ENCODE measurements around the gene KLF5. TPM values are rescaled to one million over a fixed set of nuclear protein-coding genes. Genes with fewer than 3 reads are reported as not detected.

Gene KLF5
- total and polyA plus RNA-seq, 2 of the 4 experiments (the other 2 are of a cell fraction): 5.4 to 8.8 TPM

DNA sequence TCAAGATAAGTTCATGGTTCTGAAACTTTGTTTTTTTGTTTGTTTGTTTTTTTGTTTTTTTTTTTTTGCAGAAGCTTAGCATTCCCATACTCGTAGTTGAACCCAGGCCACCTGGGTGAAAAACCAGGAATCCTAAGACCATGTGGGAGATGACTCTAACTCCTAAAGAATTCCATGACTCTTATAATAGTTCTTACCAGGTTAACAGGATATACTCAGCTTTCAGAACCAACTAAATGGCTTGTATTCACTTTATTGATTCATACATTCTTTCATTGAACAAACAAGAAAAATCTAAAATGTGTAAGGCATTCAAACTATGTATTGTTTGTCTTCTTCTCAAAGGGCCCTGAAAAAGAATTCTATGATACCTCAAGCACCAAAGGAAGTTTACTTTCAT lies 40.5 kb upstream of the KLF5 start:
- no peak overlapping the region for H3K23ac ChIP-seq (ENCODE audit: low read depth, low read length)
- no peak overlapping the region for H2BK15ac ChIP-seq (ENCODE audit: low read depth, low read length)
- dilution Hi-C loops (cut with HindIII; ENCODE audit: low sequenced_read_pairs, unreplicated experiment): no loop called here
- DNase-seq: peak; percentile 50
- no peak overlapping the region for H4K91ac ChIP-seq (ENCODE audit: insufficient read depth, low read depth, low read length)
- no peak overlapping the region for H2BK120ac ChIP-seq (ENCODE audit: low read depth, low read length)
- H3K9ac ChIP-seq (ENCODE audit: low read depth, low read length): no peak overlapping the region
- H4K8ac ChIP-seq (ENCODE audit: low read depth in 2 of 2, low read length in 2 of 2): no peak overlapping the region
- H3K9me3 ChIP-seq (ENCODE audit: control insufficient read depth, insufficient read depth, low read length): no peaks in the 10 kb centered on the region
- H3K56ac ChIP-seq (ENCODE audit: extremely low read depth, insufficient read depth, low read length): no peak overlapping the region
- intact Hi-C loops (cut with micrococcal nuclease): no loop called here
- H3K9me1 ChIP-seq (ENCODE audit: insufficient read depth, low read length): no peaks in the 10 kb centered on the region
- H3K79me1 ChIP-seq (ENCODE audit: low read depth in 1 of 2, low read length in 2 of 2): no peaks in the 10 kb centered on the region
- H3K14ac ChIP-seq (replicated peaks; ENCODE audit: low read depth, low read length): no peak overlapping the region
- H4K5ac ChIP-seq (ENCODE audit: low read depth, low read length): no peak overlapping the region
- no peak overlapping the region for H2AK5ac ChIP-seq (ENCODE audit: low read depth, low read length)
- no peaks in the 10 kb centered on the region for H3K27me3 ChIP-seq (ENCODE audit: control insufficient read depth, insufficient read depth, low read length)
- no CpG with 5 or more reads among the region's 1 CpG for WGBS, 2 experiments (ENCODE audit: extremely low coverage in 2 of 2, insufficient read length in 1 of 2)
- no peak overlapping the region for H3K27ac ChIP-seq (ENCODE audit: insufficient read depth, low read length)
- CTCF ChIA-PET: interaction anchor here (0.6 kb wide), 1 partner anchor 51 kb away, joined by 6 read pairs; no protein-coding TSS in a partner anchor
- peak; percentile 64 for ATAC-seq (ENCODE audit: low read depth)
- H2AK9ac ChIP-seq (replicated peaks; ENCODE audit: low read depth, low read length, poor library complexity): no peak overlapping the region
- no peak overlapping the region for H3K4me3 ChIP-seq (ENCODE audit: insufficient read depth, low read depth, low read length)
- POLR2A ChIA-PET (ENCODE audit: unreplicated experiment): no interaction called here
- H3K4me1 ChIP-seq (ENCODE audit: control insufficient read depth, insufficient read depth, low read length): peaks cover 1% of the 10 kb centered on the region; the same call in 1 of the 2 replicates
- no peak overlapping the region for H3K18ac ChIP-seq (ENCODE audit: low read depth, low read length)
- no peak overlapping the region for H2BK5ac ChIP-seq (ENCODE audit: low read depth, low read length, poor library complexity, severe bottlenecking)
- in situ Hi-C loops (cut with MboI; ENCODE audit: low sequenced_read_pairs): no loop called here
- H2AFZ ChIP-seq (replicated peaks; ENCODE audit: low read length, poor library complexity): no peak overlapping the region
- no peak overlapping the region for H3K4ac ChIP-seq (ENCODE audit: low read depth, low read length)
- BruUV-seq (replicated peaks): no TSS peak
- H2BK20ac ChIP-seq (ENCODE audit: low read depth, low read length): no peak overlapping the region
- H4K20me1 ChIP-seq (ENCODE audit: insufficient read depth, low read length): no peaks in the 10 kb centered on the region
- no peaks in the 10 kb centered on the region; the same call in 1 of the 2 replicates for H3K36me3 ChIP-seq (ENCODE audit: control insufficient read depth, insufficient read depth, low read length)
- TF ChIP-seq RFX5 (IDR thresholded peaks at IDR 0.05; ENCODE audit: low read depth, low read length) (no peak), MAZ (IDR thresholded peaks at IDR 0.05; ENCODE audit: borderline replicate concordance, low read depth, low read length) (no peak), POLR2A (IDR thresholded peaks at IDR 0.05; ENCODE audit: low read depth, low read length) (no peak), FOS (IDR thresholded peaks at IDR 0.05; ENCODE audit: low read depth, low read length) (no peak), NFE2L2 (IDR thresholded peaks at IDR 0.05; ENCODE audit: low read depth, low read length) (no peak), CHD1 (IDR thresholded peaks at IDR 0.05; ENCODE audit: low read depth, low read length) (no peak), USF2 (IDR thresholded peaks at IDR 0.05; ENCODE audit: low read depth, low read length) (no peak), SMC3 (IDR thresholded peaks at IDR 0.05; ENCODE audit: low read depth, low read length) (no peak), CEBPB (IDR thresholded peaks at IDR 0.05; ENCODE audit: low read depth, low read length) (no peak), RCOR1 (IDR thresholded peaks at IDR 0.05; ENCODE audit: insufficient replicate concordance, low read length) (no peak), RAD21 (IDR thresholded peaks at IDR 0.05; ENCODE audit: low read length) (no peak)
- TF ChIP-seq, protein P1, sequence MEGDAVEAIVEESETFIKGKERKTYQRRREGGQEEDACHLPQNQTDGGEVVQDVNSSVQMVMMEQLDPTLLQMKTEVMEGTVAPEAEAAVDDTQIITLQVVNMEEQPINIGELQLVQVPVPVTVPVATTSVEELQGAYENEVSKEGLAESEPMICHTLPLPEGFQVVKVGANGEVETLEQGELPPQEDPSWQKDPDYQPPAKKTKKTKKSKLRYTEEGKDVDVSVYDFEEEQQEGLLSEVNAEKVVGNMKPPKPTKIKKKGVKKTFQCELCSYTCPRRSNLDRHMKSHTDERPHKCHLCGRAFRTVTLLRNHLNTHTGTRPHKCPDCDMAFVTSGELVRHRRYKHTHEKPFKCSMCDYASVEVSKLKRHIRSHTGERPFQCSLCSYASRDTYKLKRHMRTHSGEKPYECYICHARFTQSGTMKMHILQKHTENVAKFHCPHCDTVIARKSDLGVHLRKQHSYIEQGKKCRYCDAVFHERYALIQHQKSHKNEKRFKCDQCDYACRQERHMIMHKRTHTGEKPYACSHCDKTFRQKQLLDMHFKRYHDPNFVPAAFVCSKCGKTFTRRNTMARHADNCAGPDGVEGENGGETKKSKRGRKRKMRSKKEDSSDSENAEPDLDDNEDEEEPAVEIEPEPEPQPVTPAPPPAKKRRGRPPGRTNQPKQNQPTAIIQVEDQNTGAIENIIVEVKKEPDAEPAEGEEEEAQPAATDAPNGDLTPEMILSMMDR (conservative IDR thresholded peaks at IDR 0.05; ENCODE audit: low read depth, low read length): no peak
- TF ChIP-seq, protein P2, sequence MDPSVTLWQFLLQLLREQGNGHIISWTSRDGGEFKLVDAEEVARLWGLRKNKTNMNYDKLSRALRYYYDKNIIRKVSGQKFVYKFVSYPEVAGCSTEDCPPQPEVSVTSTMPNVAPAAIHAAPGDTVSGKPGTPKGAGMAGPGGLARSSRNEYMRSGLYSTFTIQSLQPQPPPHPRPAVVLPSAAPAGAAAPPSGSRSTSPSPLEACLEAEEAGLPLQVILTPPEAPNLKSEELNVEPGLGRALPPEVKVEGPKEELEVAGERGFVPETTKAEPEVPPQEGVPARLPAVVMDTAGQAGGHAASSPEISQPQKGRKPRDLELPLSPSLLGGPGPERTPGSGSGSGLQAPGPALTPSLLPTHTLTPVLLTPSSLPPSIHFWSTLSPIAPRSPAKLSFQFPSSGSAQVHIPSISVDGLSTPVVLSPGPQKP (IDR thresholded peaks at IDR 0.05; ENCODE audit: borderline replicate concordance, low read depth, low read length): no peak
- H3K4me2 ChIP-seq (ENCODE audit: low read depth, low read length): no peak overlapping the region
